WTC11 (cell line): Measurements from ENCODE around the gene OPRD1.

Source experiments
- CBFB ChIP-seq: sonication (generic); formaldehyde crosslinking; IDR thresholded peaks from 2 replicates; pipeline ENCODE4 v1.8.1; 2022; ENCODE audit warnings: mild to moderate bottlenecking, low read depth, missing genetic modification reagents
- CTCF ChIP-seq: fragments of 200-600 bp; IDR thresholded peaks from 2 replicates; pipeline ENCODE4 v1.8.0; 2022; ENCODE audit warnings: antibody characterized with exemption
- SMAD4 ChIP-seq: sonication (generic); formaldehyde crosslinking; IDR thresholded peaks from 2 replicates; pipeline ENCODE4 v1.8.0; 2022; ENCODE audit warnings: mild to moderate bottlenecking, missing genetic modification reagents
- ZNF232 ChIP-seq: sonication (generic); formaldehyde crosslinking; IDR thresholded peaks from 2 replicates; pipeline ENCODE4 v1.8.0; 2022; ENCODE audit warnings: mild to moderate bottlenecking, missing genetic modification reagents

DNA sequence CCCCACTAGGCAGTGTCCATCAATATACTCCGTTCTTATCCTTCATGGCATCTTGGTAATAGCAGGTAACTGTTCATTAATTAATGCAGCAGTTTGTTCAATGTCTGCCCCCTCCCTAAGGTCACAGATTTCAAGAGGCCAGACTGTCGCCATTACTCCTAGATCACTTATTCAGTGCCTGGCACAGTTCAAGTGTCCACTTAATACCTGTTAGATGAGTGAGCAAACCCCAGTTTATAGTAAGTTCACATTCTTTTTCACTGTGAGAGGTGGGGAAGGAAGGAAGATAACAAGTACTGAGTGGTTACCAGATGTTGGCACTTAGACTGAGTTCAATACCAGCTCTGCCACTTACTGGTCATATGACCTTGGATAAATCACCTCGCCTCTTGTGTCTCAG lies 36.4 kb downstream of the OPRD1 start:
- TF ChIP-seq SMAD4 (no peak), CTCF (no peak), ZNF232 (CRISPR knock-in tag) (no peak), CBFB (CRISPR knock-in tag) (no peak)
